Trophoblast cell (in vitro differentiated cells and primary cell): ENCODE results near the gene POLR3K.
A peak's percentile ranks its signal among the peaks of the same experiment; 100 is the strongest.

ENCODE experiments used
- DNase-seq, 2 donors: peaks; one replicate each; pipeline ENCODE4 v3.0.0-alpha.2; 2016
- H2AFZ ChIP-seq: 2 replicates; pipeline ENCODE4 v1.6.1; 2013; ENCODE audit warnings: low read length, moderate library complexity, mild to moderate bottlenecking; ENCODE audit not compliant: insufficient read depth, poor library complexity
- H2AK5ac ChIP-seq: 2 replicates; pipeline ENCODE4 v1.6.1; 2013; ENCODE audit warnings: mild to moderate bottlenecking, low read length
- H2BK120ac ChIP-seq: 2 replicates; pipeline ENCODE4 v1.6.1; 2013; ENCODE audit warnings: low read length, mild to moderate bottlenecking, moderate library complexity; ENCODE audit not compliant: insufficient read depth, poor library complexity
- H2BK12ac ChIP-seq: 2 replicates; pipeline ENCODE4 v1.6.1; 2013; ENCODE audit warnings: mild to moderate bottlenecking, low read length, moderate library complexity
- H2BK5ac ChIP-seq: 2 replicates; pipeline ENCODE4 v1.6.1; 2013; ENCODE audit warnings: low read length, low read depth, moderate library complexity, mild to moderate bottlenecking; ENCODE audit not compliant: poor library complexity
- H3K14ac ChIP-seq: 2 replicates; pipeline ENCODE4 v1.6.1; 2013; ENCODE audit warnings: mild to moderate bottlenecking, low read length
- H3K18ac ChIP-seq: 2 replicates; pipeline ENCODE4 v1.6.1; 2013; ENCODE audit warnings: mild to moderate bottlenecking, low read length
- H3K23ac ChIP-seq: 2 replicates; pipeline ENCODE4 v1.6.1; 2013; ENCODE audit warnings: low read length
- H3K27ac ChIP-seq: 2 replicates; pipeline ENCODE4 v1.5.1; 2013; ENCODE audit warnings: low read depth, mild to moderate bottlenecking, inconsistent platforms, low read length, moderate library complexity
- H3K27me3 ChIP-seq: 2 replicates; pipeline ENCODE4 v1.6.1; 2013; ENCODE audit warnings: inconsistent platforms, mild to moderate bottlenecking, low read length, moderate library complexity; ENCODE audit not compliant: insufficient read depth
- H3K36me3 ChIP-seq, 2 experiments: 1 replicate in 1 of 2; 2 replicates in 1 of 2; pipeline ENCODE4 v1.6.1; 2013; ENCODE audit warnings: low read length in 2 of 2, mild to moderate bottlenecking in 2 of 2, moderate library complexity in 1 of 2; ENCODE audit not compliant: insufficient read depth in 2 of 2, control insufficient read depth in 1 of 2
- H3K4ac ChIP-seq: 2 replicates; pipeline ENCODE4 v1.6.1; 2013; ENCODE audit warnings: low read depth, mild to moderate bottlenecking, low read length, moderate library complexity
- H3K4me1 ChIP-seq, 2 experiments: 1 replicate in 1 of 2; 2 replicates in 1 of 2; pipeline ENCODE4 v1.6.1; 2013; ENCODE audit warnings: low read length in 2 of 2, mild to moderate bottlenecking in 2 of 2, moderate library complexity in 1 of 2; ENCODE audit not compliant: insufficient read depth in 2 of 2, control insufficient read depth in 1 of 2
- H3K4me2 ChIP-seq: 2 replicates; pipeline ENCODE4 v1.6.1; 2013; ENCODE audit warnings: inconsistent platforms, mild to moderate bottlenecking, low read length, moderate library complexity
- H3K4me3 ChIP-seq: 2 replicates; pipeline ENCODE4 v1.5.1; 2013; ENCODE audit warnings: mild to moderate bottlenecking, low read depth, low read length, inconsistent platforms
- H3K79me1 ChIP-seq: one replicate; pipeline ENCODE4 v1.6.1; 2013; ENCODE audit warnings: low read length
- H3K79me2 ChIP-seq: 2 replicates; pipeline ENCODE4 v1.6.1; 2013; ENCODE audit warnings: low read length, mild to moderate bottlenecking; ENCODE audit not compliant: control insufficient read depth, insufficient read depth, poor library complexity
- H3K9ac ChIP-seq: 2 replicates; pipeline ENCODE4 v1.6.1; 2013; ENCODE audit warnings: mild to moderate bottlenecking, low read length
- H3K9me3 ChIP-seq: 2 replicates; pipeline ENCODE4 v1.6.1; 2013; ENCODE audit warnings: low read depth, mild to moderate bottlenecking, control low read depth, inconsistent platforms, low read length; ENCODE audit not compliant: insufficient read depth
- H4K12ac ChIP-seq: 2 replicates; pipeline ENCODE4 v1.6.1; 2013; ENCODE audit warnings: low read depth, mild to moderate bottlenecking, low read length, moderate library complexity
- H4K8ac ChIP-seq: 2 replicates; pipeline ENCODE4 v1.6.1; 2013; ENCODE audit warnings: low read depth, mild to moderate bottlenecking, low read length, moderate library complexity
- H4K91ac ChIP-seq: one replicate; pipeline ENCODE4 v1.6.1; 2013; ENCODE audit warnings: low read depth, mild to moderate bottlenecking, low read length, moderate library complexity
- WGBS: extraction: QIAGEN DNeasy Blood & Tissue Kit; methylation state at CpG from one replicate; pipeline ENCODE4 v1.1.7; 2013; ENCODE audit warnings: missing lambda C conversion rate; ENCODE audit not compliant: insufficient read length, insufficient coverage; ENCODE audit errors: extremely low coverage; 5-methylcytosine and 5-hydroxymethylcytosine counted together

Gene POLR3K

DNA sequence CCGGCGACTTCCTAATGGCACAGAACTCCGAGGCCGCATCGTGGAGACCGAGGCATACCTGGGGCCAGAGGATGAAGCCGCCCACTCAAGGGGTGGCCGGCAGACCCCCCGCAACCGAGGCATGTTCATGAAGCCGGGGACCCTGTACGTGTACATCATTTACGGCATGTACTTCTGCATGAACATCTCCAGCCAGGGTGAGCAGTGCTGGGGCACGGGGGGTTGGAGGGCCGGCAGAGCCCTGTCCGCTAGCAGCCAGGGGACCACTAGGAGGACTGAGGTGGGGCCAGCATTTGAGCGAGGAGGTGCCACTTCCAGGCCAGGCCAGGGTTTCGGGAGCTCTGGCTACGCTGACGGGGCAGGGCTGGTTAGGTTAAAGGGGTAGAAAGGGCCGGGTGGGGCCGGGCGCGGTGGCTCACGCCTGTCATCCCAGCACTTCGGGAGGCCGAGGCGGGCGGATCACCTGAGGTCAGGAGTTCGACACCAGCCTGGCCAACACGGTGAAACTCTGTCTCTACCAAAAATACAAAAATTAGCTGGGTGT lies 29.7 kb upstream of the POLR3K start:
- H3K9ac ChIP-seq = no peak overlapping the region
- H4K91ac ChIP-seq = no peak overlapping the region
- H2AFZ ChIP-seq = no peak overlapping the region
- H3K79me2 ChIP-seq = peaks cover 3% of the 10 kb centered on the region
- H3K27me3 ChIP-seq = no peaks in the 10 kb centered on the region
- H2BK120ac ChIP-seq = no peak overlapping the region
- peaks cover 6 to 12% of the 10 kb centered on the region in 2 experiments for H3K4me1 ChIP-seq
- H3K4me2 ChIP-seq = no peak overlapping the region
- H2BK5ac ChIP-seq = no peak overlapping the region
- peaks cover 5% of the 10 kb centered on the region for H3K79me1 ChIP-seq
- H3K4me3 ChIP-seq = no peak overlapping the region
- no peak overlapping the region for H3K23ac ChIP-seq
- H3K14ac ChIP-seq = no peak overlapping the region
- no CpG with 5 or more reads among the region's 31 CpGs for WGBS
- no peak overlapping the region for H3K4ac ChIP-seq
- no peak overlapping the region for H4K8ac ChIP-seq
- no peak overlapping the region for H3K18ac ChIP-seq
- no peak for DNase-seq
- H3K27ac ChIP-seq = no peak overlapping the region
- no peak overlapping the region for H2AK5ac ChIP-seq
- no peak overlapping the region for H2BK12ac ChIP-seq
- peaks cover 64 to 70% of the 10 kb centered on the region in 2 experiments for H3K36me3 ChIP-seq
- no peak overlapping the region for H4K12ac ChIP-seq
- peaks cover 3% of the 10 kb centered on the region for H3K9me3 ChIP-seq

DNA sequence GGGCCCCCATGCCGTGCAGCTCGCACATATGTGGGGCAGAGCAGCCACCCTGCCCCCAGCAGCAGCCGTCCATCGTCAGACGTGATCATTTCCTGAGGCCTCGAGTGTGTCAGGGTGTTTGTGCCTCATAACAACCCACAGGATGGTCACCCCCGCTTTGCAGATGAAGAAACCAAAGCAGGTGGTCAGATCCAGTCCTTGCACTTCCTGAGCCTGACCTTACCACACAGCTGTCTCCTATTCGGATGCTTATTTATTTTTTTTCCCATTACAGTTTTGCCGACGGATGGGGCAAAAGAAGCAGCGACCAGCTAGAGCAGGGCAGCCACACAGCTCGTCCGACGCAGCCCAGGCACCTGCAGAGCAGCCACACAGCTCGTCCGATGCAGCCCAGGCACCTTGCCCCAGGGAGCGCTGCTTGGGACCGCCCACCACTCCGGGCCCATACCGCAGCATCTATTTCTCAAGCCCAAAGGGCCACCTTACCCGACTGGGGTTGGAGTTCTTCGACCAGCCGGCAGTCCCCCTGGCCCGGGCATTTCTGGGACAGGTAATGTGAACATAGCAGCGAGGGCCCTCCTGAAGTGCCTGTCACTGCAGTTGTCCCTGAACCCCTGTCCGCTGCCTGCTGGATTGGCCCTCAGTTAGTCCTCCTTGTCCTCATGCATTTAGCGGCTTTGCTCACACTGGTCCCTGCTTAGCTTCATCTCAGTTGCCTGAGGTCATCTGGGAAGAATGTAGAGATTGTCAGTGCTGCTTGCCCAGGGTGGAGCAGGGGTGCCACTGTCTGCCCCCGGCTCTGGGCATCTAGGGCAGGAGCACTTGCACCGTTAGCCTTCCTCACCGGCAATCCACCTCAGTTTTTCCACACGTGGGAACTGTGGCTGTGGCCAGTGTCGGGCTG lies 26.0 kb upstream of the POLR3K start:
- H3K27ac ChIP-seq = no peak overlapping the region
- no peak overlapping the region for H2AFZ ChIP-seq
- no peak overlapping the region for H2BK12ac ChIP-seq
- no peak overlapping the region for H3K23ac ChIP-seq
- H3K4me2 ChIP-seq = peak overlapping the region; percentile 97
- no peak overlapping the region for H4K91ac ChIP-seq
- no peak overlapping the region for H3K14ac ChIP-seq
- WGBS = no CpG with 5 or more reads among the region's 32 CpGs
- H2BK120ac ChIP-seq = no peak overlapping the region
- no peak overlapping the region for H4K8ac ChIP-seq
- H3K79me1 ChIP-seq = peaks cover 24% of the 10 kb centered on the region
- no peak overlapping the region for H3K4ac ChIP-seq
- H2AK5ac ChIP-seq = no peak overlapping the region
- no peak overlapping the region for H4K12ac ChIP-seq
- H3K79me2 ChIP-seq = peaks cover 6% of the 10 kb centered on the region
- peaks cover 3% of the 10 kb centered on the region for H3K9me3 ChIP-seq
- DNase-seq = no peak
- no peak overlapping the region for H3K18ac ChIP-seq
- no peak overlapping the region for H3K9ac ChIP-seq
- no peaks in the 10 kb centered on the region for H3K27me3 ChIP-seq
- H2BK5ac ChIP-seq = no peak overlapping the region
- peaks cover 26 to 36% of the 10 kb centered on the region in 2 experiments for H3K4me1 ChIP-seq
- peaks cover 32 to 38% of the 10 kb centered on the region in 2 experiments for H3K36me3 ChIP-seq
- no peak overlapping the region for H3K4me3 ChIP-seq

DNA sequence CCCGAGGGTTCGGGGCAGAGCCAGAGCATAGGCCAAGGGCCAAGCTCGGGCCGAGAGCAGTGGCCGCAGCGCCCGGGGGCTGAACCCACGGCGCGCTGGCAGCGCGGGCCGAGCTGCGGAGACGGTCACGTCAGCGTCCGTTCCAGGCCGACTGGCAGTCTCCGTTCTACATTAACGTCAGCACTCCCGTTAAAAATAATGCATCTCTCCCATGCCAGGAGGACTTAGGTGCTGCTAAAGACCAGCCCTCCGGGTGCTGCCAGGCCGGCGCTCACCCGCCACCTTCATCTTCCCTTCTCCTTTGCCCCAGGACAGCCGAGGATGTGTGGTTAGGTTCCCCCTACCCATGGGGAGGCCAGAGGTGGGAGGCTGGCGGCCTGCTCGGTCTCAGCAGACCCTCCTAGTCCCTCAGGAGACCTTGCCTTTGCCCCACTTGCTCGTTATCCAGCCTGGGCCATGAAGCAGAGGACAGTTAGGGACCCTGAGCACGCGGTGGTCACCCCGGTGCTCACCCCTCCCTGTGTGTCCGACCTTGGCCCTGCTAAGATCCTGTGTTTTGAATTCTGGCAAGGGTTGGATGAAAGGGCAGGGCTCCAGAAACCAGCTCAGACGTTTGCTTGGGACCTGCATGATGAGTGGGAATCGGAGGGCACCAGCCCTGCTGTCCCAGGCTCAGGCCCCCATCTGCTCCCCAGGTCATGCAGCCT lies 25.2 kb upstream of the POLR3K start:
- peak overlapping the region; percentile 33 for H2AK5ac ChIP-seq
- peak overlapping the region; percentile 93 for H3K18ac ChIP-seq
- peak overlapping the region; percentile 3 for H4K12ac ChIP-seq
- H3K27me3 ChIP-seq = no peaks in the 10 kb centered on the region
- H3K14ac ChIP-seq = peak overlapping the region; percentile 72
- peak overlapping the region; percentile 97 for H3K4me2 ChIP-seq
- peak overlapping the region; percentile 60 for H2BK5ac ChIP-seq
- H4K91ac ChIP-seq = peak overlapping the region; percentile 97
- no peak overlapping the region for H3K23ac ChIP-seq
- peaks cover 24 to 30% of the 10 kb centered on the region in 2 experiments for H3K36me3 ChIP-seq
- H4K8ac ChIP-seq = peak overlapping the region; percentile 40
- H3K9me3 ChIP-seq = peaks cover 3% of the 10 kb centered on the region
- H3K4ac ChIP-seq = peak overlapping the region; percentile 68
- H3K4me3 ChIP-seq = peak overlapping the region; percentile 86
- no peak overlapping the region for H2BK12ac ChIP-seq
- H2AFZ ChIP-seq = peak overlapping the region; percentile 34
- peak in 1 of 2 donors; percentile 40 for DNase-seq
- peaks cover 26 to 35% of the 10 kb centered on the region in 2 experiments for H3K4me1 ChIP-seq
- peak overlapping the region; percentile 95 for H3K9ac ChIP-seq
- WGBS = no CpG with 5 or more reads among the region's 36 CpGs
- H3K27ac ChIP-seq = no peak overlapping the region
- peak overlapping the region; percentile 33 for H2BK120ac ChIP-seq
- peaks cover 24% of the 10 kb centered on the region for H3K79me1 ChIP-seq
- peaks cover 6% of the 10 kb centered on the region for H3K79me2 ChIP-seq

DNA sequence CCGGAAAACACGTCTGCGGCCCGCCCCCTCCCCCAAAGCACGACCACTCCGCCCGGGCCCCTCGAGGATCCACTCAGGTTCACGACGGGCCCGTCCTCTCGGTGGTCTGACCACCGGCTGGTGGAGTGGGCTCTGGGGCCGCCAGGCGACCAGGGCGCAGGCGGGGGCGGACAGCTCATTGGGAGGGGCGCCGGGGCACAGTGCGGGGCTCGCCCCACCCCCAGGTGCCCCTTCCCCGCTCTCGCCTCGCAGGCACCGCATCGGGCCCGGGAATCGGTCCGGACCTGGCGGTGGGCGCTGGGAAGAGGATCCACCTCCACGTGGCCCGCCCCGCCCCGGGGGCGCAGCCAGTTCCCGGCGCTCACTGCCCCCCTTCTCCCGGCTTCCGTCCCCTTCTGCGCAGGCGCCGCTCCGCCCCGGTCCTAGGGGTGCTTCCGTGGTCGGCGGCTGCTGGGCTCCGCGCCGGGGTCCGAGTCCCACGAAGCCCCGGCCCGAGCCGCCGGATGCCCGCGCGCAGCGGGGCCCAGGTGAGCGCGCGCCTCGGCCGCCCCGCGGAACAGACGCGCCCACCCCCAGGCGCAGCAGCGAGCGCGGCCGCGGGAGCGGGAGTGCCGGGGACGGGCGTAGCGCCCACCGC lies 24.5 kb upstream of the POLR3K start, which contains the start of gene MPG:
TSS of gene MPG (plus strand) at position 419 of the 637 bp plus-strand sequence. CDS start at position 504, 85 bp downstream.
- Histone ChIP-seq H3K79me2 (peaks cover 6% of the 10 kb centered on the region), H3K4me3 (peak within 1 kb of the TSS; percentile 86), H3K4me2 (peak within 1 kb of the TSS; percentile 97), H3K4ac (peak within 1 kb of the TSS; percentile 68), H2BK120ac (peak within 1 kb of the TSS; percentile 81), H3K9ac (peak within 1 kb of the TSS; percentile 95), H2AFZ (peak within 1 kb of the TSS; percentile 61), H2BK5ac (peak within 1 kb of the TSS; percentile 69), H2AK5ac (peak within 1 kb of the TSS; percentile 65), H3K4me1 (peaks cover 27 to 40% of the 10 kb centered on the region in 2 experiments), H3K14ac (peak within 1 kb of the TSS; percentile 72), H3K27ac (peak within 1 kb of the TSS; percentile 74), H3K23ac (no peak within 1 kb of the TSS), H3K79me1 (peaks cover 25% of the 10 kb centered on the region), H2BK12ac (peak within 1 kb of the TSS; percentile 7), H3K27me3 (no peaks in the 10 kb centered on the region), H4K91ac (peak within 1 kb of the TSS; percentile 97), H3K36me3 (peaks cover 21 to 27% of the 10 kb centered on the region in 2 experiments), H4K12ac (peak within 1 kb of the TSS; percentile 68), H3K18ac (peak within 1 kb of the TSS; percentile 93), H3K9me3 (peaks cover 3% of the 10 kb centered on the region), H4K8ac (peak within 1 kb of the TSS; percentile 91)
- DNase-seq = peak; percentile 72 to 76
- no CpG with 5 or more reads among the region's 83 CpGs for WGBS
